ENCODE results near the gene PEX11B.

The PEX11B gene

GRCh38 chr1:145918144-145918991, at the start of gene PEX11B:
TSS of gene PEX11B (minus strand) at chr1:145918717. CDS start at chr1:145918688, 29 bp downstream.
- DNase-seq: peak; percentile 98

- DNase-seq: no peak
Observed at GRCh38 chr1:145967288-145967687, 48.8 kb upstream of the PEX11B start.

GRCh38 chr1:145965119-145965744, 46.7 kb upstream of the PEX11B start:
- no peak for DNase-seq

- DNase-seq: peak; percentile 99
Observed at GRCh38 chr1:145964328-145965118, 46.0 kb upstream of the PEX11B start, which contains the start of the genes ANKRD34A and POLR3GL. TSS of gene ANKRD34A (minus strand) at chr1:145964575. CDS start at chr1:145961759, 2,816 bp downstream. TSS of gene POLR3GL (plus strand) at chr1:145964690. CDS start at chr1:145974866, 10,176 bp downstream.

- DNase-seq: no peak
Observed at GRCh38 chr1:145963265-145964019, 44.9 kb upstream of the PEX11B start.

GRCh38 chr1:145962157-145963102, 43.9 kb upstream of the PEX11B start:
- DNase-seq: peak; percentile 35

GRCh38 chr1:145961425-145962156, 43.1 kb upstream of the PEX11B start:
- DNase-seq: peak; percentile 56

GRCh38 chr1:145961109-145961424, 42.5 kb upstream of the PEX11B start:
- no peak for DNase-seq

- DNase-seq: peak; percentile 89
Observed at GRCh38 chr1:145960468-145961108, 42.1 kb upstream of the PEX11B start.

GRCh38 chr1:145959957-145960467, 41.5 kb upstream of the PEX11B start:
- DNase-seq: peak; percentile 18

GRCh38 chr1:145959333-145959732, 40.8 kb upstream of the PEX11B start:
- no peak for DNase-seq

- no peak for DNase-seq
Observed at GRCh38 chr1:145958734-145959133, 40.2 kb upstream of the PEX11B start.

- peak; percentile 100 for DNase-seq
Observed at GRCh38 chr1:145957443-145958319, 39.2 kb upstream of the PEX11B start, which contains the start of gene LIX1L. TSS of gene LIX1L (minus strand) at chr1:145958017. CDS start at chr1:145957927, 90 bp downstream.

- DNase-seq: peak; percentile 13
Observed at GRCh38 chr1:145956781-145957442, 38.4 kb upstream of the PEX11B start.

- DNase-seq: no peak
Observed at GRCh38 chr1:145956361-145956760, 37.8 kb upstream of the PEX11B start.

- no peak for DNase-seq
Observed at GRCh38 chr1:145955436-145955835, 36.9 kb upstream of the PEX11B start.

GRCh38 chr1:145953861-145954260, 35.3 kb upstream of the PEX11B start:
- DNase-seq: no peak

- no peak for DNase-seq
Observed at GRCh38 chr1:145952903-145953302, 34.4 kb upstream of the PEX11B start.
